Liver (tissue), 9 donors: ENCODE measurements around the gene ID3. TPM values are rescaled to one million over a fixed set of nuclear protein-coding genes. Genes with fewer than 3 reads are reported as not detected.

ENCODE experiments used
- DNase-seq: peaks from one replicate; pipeline ENCODE4 v3.0.0-alpha.2; 2017; ENCODE audit warnings: low spot score
- H3K27ac ChIP-seq, 2 donors: one replicate each; pipeline ENCODE4 v1.7.0; 2013; ENCODE audit warnings: inconsistent platforms in 2 of 2, low read length in 2 of 2, control low read depth in 1 of 2, low read depth in 1 of 2, mild to moderate bottlenecking in 1 of 2
- H3K27me3 ChIP-seq, 4 donors: one replicate each; pipeline versions ENCODE4 v1.6.1 to v1.7.0; 2013; ENCODE audit warnings: low read length in 3 of 4, inconsistent platforms in 1 of 4, mild to moderate bottlenecking in 1 of 4, moderate library complexity in 1 of 4; ENCODE audit not compliant: control insufficient read depth in 4 of 4, insufficient read depth in 4 of 4
- H3K36me3 ChIP-seq, 4 donors: one replicate each; pipeline versions ENCODE4 v1.6.1 to v1.7.0; 2013; ENCODE audit warnings: low read length in 3 of 4, mild to moderate bottlenecking in 3 of 4, low read depth in 1 of 4, moderate library complexity in 1 of 4; ENCODE audit not compliant: control insufficient read depth in 4 of 4, insufficient read depth in 3 of 4
- H3K4me1 ChIP-seq, 4 donors: one replicate each; pipeline versions ENCODE4 v1.6.1 to v1.7.0; 2013; ENCODE audit warnings: low read length in 3 of 4, mild to moderate bottlenecking in 3 of 4, moderate library complexity in 1 of 4; ENCODE audit not compliant: control insufficient read depth in 4 of 4, insufficient read depth in 4 of 4
- H3K4me3 ChIP-seq, 3 donors: one replicate each; pipeline versions ENCODE4 v1.6.1 to v1.7.0; 2013; ENCODE audit warnings: low read length in 3 of 3, control low read depth in 1 of 3, low read depth in 1 of 3, mild to moderate bottlenecking in 1 of 3
- H3K9ac ChIP-seq, 2 donors: one replicate each; pipeline ENCODE4 v1.7.0; 2013; ENCODE audit warnings: low read length in 2 of 2, mild to moderate bottlenecking in 2 of 2, moderate library complexity in 2 of 2, control low read depth in 1 of 2, low read depth in 1 of 2
- H3K9me3 ChIP-seq, 4 donors: one replicate each; pipeline versions ENCODE4 v1.6.1 to v1.7.0; 2013; ENCODE audit warnings: low read length in 3 of 4; ENCODE audit not compliant: control insufficient read depth in 4 of 4
- EGR1 ChIP-seq, 2 donors: IDR thresholded peaks; 2 replicates each; pipeline ENCODE4 v1.6.1; 2016 to 2018; ENCODE audit warnings: antibody characterized with exemption in 2 of 2, low read depth in 2 of 2
- FOXA1 ChIP-seq: IDR thresholded peaks from 2 replicates; pipeline ENCODE4 v1.6.1; 2016; ENCODE audit warnings: antibody characterized with exemption
- FOXA2 ChIP-seq: IDR thresholded peaks from 2 replicates; pipeline ENCODE4 v1.6.1; 2016; ENCODE audit warnings: antibody characterized with exemption
- GABPA ChIP-seq, 2 donors: IDR thresholded peaks in 1 of 2; conservative IDR thresholded peaks in 1 of 2; 2 replicates each; pipeline ENCODE4 v1.6.1; 2016; ENCODE audit warnings: antibody characterized with exemption in 2 of 2, mild to moderate bottlenecking in 1 of 2, moderate library complexity in 1 of 2
- HNF4A ChIP-seq, 2 donors: conservative IDR thresholded peaks; 2 replicates each; pipeline ENCODE4 v1.6.1; 2016; ENCODE audit warnings: antibody characterized with exemption in 2 of 2, mild to moderate bottlenecking in 2 of 2
- HNF4G ChIP-seq: IDR thresholded peaks from 2 replicates; pipeline ENCODE4 v1.6.1; 2016; ENCODE audit warnings: antibody characterized with exemption
- JUND ChIP-seq, 2 donors: IDR thresholded peaks; 2 replicates each; pipeline ENCODE4 v1.6.1; 2016; ENCODE audit warnings: antibody characterized with exemption in 2 of 2
- NR2F2 ChIP-seq: IDR thresholded peaks from 2 replicates; pipeline ENCODE4 v1.6.1; 2016; ENCODE audit warnings: antibody characterized with exemption
- RAD21 ChIP-seq, 2 donors: IDR thresholded peaks; 2 replicates each; pipeline ENCODE4 v1.6.1; 2016; ENCODE audit warnings: antibody characterized with exemption in 2 of 2, mild to moderate bottlenecking in 2 of 2
- RXRA ChIP-seq, 2 donors: IDR thresholded peaks; 2 replicates each; pipeline ENCODE4 v1.6.1; 2017 to 2018; ENCODE audit warnings: antibody characterized with exemption in 2 of 2, mild to moderate bottlenecking in 1 of 2
- SP1 ChIP-seq: IDR thresholded peaks from 2 replicates; pipeline ENCODE4 v1.6.1; 2018; ENCODE audit warnings: antibody characterized with exemption, mild to moderate bottlenecking
- TAF1 ChIP-seq: conservative IDR thresholded peaks from 2 replicates; pipeline ENCODE4 v1.6.1; 2016; ENCODE audit warnings: antibody characterized with exemption, mild to moderate bottlenecking
- YY1 ChIP-seq: IDR thresholded peaks from 2 replicates; pipeline ENCODE4 v1.6.1; 2016; ENCODE audit warnings: antibody characterized with exemption, mild to moderate bottlenecking
- WGBS: extraction: QIAGEN DNeasy Blood & Tissue Kit; methylation state at CpG from one replicate; pipeline ENCODE4 v1.1.7; 2013; 5-methylcytosine and 5-hydroxymethylcytosine counted together
- polyA plus RNA-seq, 2 donors: library from polyadenylated mRNA; stranded (reverse) in 1 of 2; unstranded in 1 of 2; fragments of 200-250 nt in 1 of 2; fragments of >200 nt in 1 of 2; fragmentation: Nextera tagmentation in 1 of 2; extraction: Ambion mirVana in 1 of 2; gene quantifications; one replicate each; pipeline versions ENCODE4 v1.2.1 to v1.2.3, GENCODE V29; 2013 to 2015
- total RNA-seq, 2 donors: library from RNA; depleted of rRNA; stranded (reverse); fragments of >200 nt; gene quantifications; one replicate each; pipeline ENCODE4 v1.2.3, GENCODE V29; 2014
- TF ChIP-seq, protein P1 (sequence below): IDR thresholded peaks from 2 replicates; pipeline ENCODE4 v1.6.1; 2016; ENCODE audit warnings: antibody characterized with exemption
- TF ChIP-seq, protein P2 (sequence below): IDR thresholded peaks from 2 replicates; pipeline ENCODE4 v1.6.1; 2016; ENCODE audit warnings: antibody characterized with exemption
- TF ChIP-seq, protein P3 (sequence below): IDR thresholded peaks from 2 replicates; pipeline ENCODE4 v1.6.1; 2016; ENCODE audit warnings: antibody characterized with exemption
- TF ChIP-seq, protein P4 (sequence below): fragments of 150-350 bp; IDR thresholded peaks from 2 replicates; pipeline ENCODE4 v1.5.1; 2017; ENCODE audit warnings: improper control_type of control experiment, low read depth, low read length; ENCODE audit not compliant: missing input control
- donor health status: healthy.
- donor health status: healthy.
- donor health status: healthy.
- donor health status: healthy.
- donor health status: healthy.

Gene ID3
- total and polyA plus RNA-seq, 4 donors = 21.6 to 42.6 (median 37.9) TPM

DNA sequence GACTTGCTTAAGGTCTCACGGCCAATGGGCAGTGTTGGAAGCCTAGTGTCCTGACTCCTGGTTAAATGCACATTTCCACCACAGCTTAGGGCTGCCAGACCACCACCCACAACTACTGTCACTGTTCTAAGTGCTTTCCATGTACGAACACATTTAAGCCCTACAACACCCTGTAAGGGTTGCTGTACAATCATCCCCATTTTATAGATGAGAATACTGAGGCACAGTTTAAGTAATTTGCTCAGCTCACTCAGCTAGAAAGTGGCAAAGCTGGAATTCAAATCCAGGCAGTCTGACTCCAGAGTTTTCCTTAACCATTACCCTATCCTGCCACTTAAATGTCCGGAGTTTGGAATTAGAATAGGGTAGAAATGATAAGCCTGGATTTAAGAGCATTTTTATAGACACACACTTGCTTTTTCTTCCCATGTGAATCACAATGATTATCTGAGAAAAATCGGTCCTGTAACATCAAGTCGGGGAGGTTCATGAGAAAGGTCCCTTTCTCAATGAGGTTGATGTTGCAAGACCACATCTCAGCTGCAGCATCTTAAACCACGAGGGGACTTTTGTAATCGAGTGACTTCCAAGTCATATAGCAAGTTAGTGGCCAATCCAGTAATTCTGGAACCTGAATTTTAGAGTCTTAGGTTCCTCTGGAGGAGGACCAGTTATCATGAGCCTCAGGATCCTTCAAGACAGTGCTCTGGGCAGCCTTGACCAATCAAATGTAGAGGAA is 36.9 kb downstream of the ID3 start:
- no peak for DNase-seq
- H3K27ac ChIP-seq = no peak overlapping the region
- no peak overlapping the region for H3K4me3 ChIP-seq
- H3K9me3 ChIP-seq = no peaks in the 10 kb centered on the region
- no peaks in the 10 kb centered on the region for H3K4me1 ChIP-seq
- TF ChIP-seq FOXA2 = no peak
- TF ChIP-seq RXRA (IDR thresholded peaks at IDR 0.05) = no peak
- TF ChIP-seq, protein P1, sequence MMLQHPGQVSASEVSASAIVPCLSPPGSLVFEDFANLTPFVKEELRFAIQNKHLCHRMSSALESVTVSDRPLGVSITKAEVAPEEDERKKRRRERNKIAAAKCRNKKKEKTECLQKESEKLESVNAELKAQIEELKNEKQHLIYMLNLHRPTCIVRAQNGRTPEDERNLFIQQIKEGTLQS = no peak
- no peak for TF ChIP-seq HNF4G
- TF ChIP-seq, protein P2, sequence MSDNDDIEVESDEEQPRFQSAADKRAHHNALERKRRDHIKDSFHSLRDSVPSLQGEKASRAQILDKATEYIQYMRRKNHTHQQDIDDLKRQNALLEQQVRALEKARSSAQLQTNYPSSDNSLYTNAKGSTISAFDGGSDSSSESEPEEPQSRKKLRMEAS = no peak
- no peak for TF ChIP-seq GABPA (IDR thresholded peaks at IDR 0.05 in 1 of 2, conservative IDR thresholded peaks at IDR 0.05 in 1 of 2)
- no peak overlapping the region for H3K9ac ChIP-seq
- H3K36me3 ChIP-seq = no peaks in the 10 kb centered on the region
- no peaks in the 10 kb centered on the region for H3K27me3 ChIP-seq
- WGBS = 87% methylated on average over 7 of the region's 7 CpGs

DNA sequence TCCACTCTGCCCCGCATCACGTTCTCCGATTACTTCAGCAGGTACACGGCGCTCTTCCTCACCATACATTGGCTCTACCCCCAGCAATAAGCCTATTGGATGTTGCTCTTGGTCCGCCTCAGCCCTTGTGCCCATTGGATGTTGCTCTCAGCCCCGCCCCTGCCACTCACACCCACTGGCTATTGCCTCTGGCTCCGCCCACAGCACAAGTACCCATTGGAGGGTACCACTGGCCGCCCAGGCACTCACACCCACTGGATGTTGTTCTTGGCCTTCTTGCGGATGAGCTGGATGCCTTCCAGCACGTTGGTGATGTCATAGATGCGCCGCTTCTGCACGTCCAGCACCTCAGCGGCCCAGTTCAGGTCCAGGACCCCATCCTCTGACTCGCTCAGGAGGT is 37.7 kb downstream of the ID3 start:
- WGBS = 97% methylated on average over 16 of the region's 16 CpGs
- Histone ChIP-seq H3K9me3 (no peaks in the 10 kb centered on the region), H3K27ac (no peak overlapping the region)

DNA sequence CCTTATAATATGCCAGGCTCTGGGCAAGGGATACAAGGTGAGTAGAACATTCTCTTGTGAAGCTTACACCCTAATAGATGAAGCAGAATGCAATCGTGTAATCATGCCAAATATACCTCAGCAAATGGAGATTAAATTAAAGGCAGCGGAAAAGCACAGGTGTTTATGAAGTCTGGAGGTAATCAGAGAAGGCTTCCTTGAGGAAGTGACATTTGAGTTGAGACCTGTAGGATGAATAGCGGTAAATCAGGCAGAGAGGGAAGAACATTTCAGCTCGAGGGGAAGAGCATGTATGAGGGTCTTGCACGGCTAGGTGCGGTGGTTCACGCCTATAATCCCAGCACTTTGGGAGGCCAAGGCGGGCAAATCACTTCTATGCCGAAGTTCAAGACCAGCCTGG is 41.7 kb downstream of the ID3 start:
- Histone ChIP-seq H3K27me3 (no peaks in the 10 kb centered on the region), H3K27ac (no peak overlapping the region), H3K4me3 (no peak overlapping the region), H3K9ac (no peak overlapping the region), H3K9me3 (no peaks in the 10 kb centered on the region), H3K36me3 (no peaks in the 10 kb centered on the region), H3K4me1 (no peaks in the 10 kb centered on the region)
- no peak for DNase-seq
- 97% methylated on average over 9 of the region's 9 CpGs for WGBS
- TF ChIP-seq GABPA (IDR thresholded peaks at IDR 0.05 in 1 of 2, conservative IDR thresholded peaks at IDR 0.05 in 1 of 2) (no peak), SP1 (no peak), NR2F2 (no peak), YY1 (no peak), FOXA2 (no peak), HNF4A (conservative IDR thresholded peaks at IDR 0.05) (no peak), EGR1 (IDR thresholded peaks at IDR 0.05; ENCODE audit: low read depth in 2 of 2) (no peak), RAD21 (IDR thresholded peaks at IDR 0.05) (no peak), TAF1 (no peak), JUND (IDR thresholded peaks at IDR 0.05) (no peak), FOXA1 (no peak), RXRA (IDR thresholded peaks at IDR 0.05) (no peak)
- TF ChIP-seq, protein P1 = no peak
- TF ChIP-seq, protein P3, sequence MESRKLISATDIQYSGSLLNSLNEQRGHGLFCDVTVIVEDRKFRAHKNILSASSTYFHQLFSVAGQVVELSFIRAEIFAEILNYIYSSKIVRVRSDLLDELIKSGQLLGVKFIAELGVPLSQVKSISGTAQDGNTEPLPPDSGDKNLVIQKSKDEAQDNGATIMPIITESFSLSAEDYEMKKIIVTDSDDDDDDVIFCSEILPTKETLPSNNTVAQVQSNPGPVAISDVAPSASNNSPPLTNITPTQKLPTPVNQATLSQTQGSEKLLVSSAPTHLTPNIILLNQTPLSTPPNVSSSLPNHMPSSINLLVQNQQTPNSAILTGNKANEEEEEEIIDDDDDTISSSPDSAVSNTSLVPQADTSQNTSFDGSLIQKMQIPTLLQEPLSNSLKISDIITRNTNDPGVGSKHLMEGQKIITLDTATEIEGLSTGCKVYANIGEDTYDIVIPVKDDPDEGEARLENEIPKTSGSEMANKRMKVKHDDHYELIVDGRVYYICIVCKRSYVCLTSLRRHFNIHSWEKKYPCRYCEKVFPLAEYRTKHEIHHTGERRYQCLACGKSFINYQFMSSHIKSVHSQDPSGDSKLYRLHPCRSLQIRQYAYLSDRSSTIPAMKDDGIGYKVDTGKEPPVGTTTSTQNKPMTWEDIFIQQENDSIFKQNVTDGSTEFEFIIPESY = no peak
- TF ChIP-seq, protein P2 = no peak

More for the DNA sequence above, 37.7 kb downstream of the ID3 start:
- no peak overlapping the region for H3K9ac ChIP-seq
- H3K4me3 ChIP-seq = no peak overlapping the region
- H3K36me3 ChIP-seq = no peaks in the 10 kb centered on the region
- H3K4me1 ChIP-seq = no peaks in the 10 kb centered on the region
- peak; percentile 70 for DNase-seq
- H3K27me3 ChIP-seq = no peaks in the 10 kb centered on the region
- TF ChIP-seq SP1 (no peak), FOXA1 (no peak), GABPA (IDR thresholded peaks at IDR 0.05 in 1 of 2, conservative IDR thresholded peaks at IDR 0.05 in 1 of 2) (no peak), JUND (IDR thresholded peaks at IDR 0.05) (no peak), EGR1 (IDR thresholded peaks at IDR 0.05; ENCODE audit: low read depth in 2 of 2) (no peak), RAD21 (IDR thresholded peaks at IDR 0.05) (no peak), FOXA2 (no peak), NR2F2 (no peak), YY1 (no peak)
- TF ChIP-seq, protein P4, sequence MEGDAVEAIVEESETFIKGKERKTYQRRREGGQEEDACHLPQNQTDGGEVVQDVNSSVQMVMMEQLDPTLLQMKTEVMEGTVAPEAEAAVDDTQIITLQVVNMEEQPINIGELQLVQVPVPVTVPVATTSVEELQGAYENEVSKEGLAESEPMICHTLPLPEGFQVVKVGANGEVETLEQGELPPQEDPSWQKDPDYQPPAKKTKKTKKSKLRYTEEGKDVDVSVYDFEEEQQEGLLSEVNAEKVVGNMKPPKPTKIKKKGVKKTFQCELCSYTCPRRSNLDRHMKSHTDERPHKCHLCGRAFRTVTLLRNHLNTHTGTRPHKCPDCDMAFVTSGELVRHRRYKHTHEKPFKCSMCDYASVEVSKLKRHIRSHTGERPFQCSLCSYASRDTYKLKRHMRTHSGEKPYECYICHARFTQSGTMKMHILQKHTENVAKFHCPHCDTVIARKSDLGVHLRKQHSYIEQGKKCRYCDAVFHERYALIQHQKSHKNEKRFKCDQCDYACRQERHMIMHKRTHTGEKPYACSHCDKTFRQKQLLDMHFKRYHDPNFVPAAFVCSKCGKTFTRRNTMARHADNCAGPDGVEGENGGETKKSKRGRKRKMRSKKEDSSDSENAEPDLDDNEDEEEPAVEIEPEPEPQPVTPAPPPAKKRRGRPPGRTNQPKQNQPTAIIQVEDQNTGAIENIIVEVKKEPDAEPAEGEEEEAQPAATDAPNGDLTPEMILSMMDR = no peak
